ENCODE data around the gene HDLBP.

HDLBP gene

DNA sequence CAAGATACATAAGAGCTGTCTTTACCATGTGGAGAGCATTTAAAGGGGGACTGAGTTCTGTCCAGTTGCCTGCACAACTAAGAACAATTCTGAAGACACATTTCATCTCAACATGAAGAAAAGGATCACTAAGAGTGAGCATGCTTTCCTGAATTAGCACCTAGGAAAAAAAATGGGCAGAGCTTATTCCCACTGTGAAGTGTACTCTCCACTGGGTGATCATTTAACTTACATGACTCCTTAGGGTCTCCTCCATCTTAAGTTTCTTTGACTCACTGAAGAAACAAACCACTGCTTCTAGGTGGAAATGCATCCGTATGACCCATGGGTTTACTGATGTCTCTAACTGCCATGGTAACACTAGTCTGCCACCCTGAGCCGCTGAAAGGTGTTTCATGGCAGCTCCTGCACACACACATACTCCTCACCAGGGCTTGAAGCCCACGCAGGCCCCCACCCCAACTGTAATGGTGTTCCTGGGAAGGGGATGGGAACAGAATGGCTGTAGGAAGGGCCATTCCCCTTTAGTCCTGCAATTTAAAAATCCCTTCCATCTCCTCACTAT, 27.1 kb downstream of the HDLBP start:
- no peak overlapping the region for H2BK5ac ChIP-seq (ENCODE audit: low read length)
- H4K8ac ChIP-seq (ENCODE audit: low read depth, low read length) = no peak overlapping the region
- no peak overlapping the region for H2BK12ac ChIP-seq (ENCODE audit: low read length)
- H3K18ac ChIP-seq (ENCODE audit: low read length) = no peak overlapping the region
- H3K36me3 ChIP-seq (replicated peaks in 1 of 2; ENCODE audit: control insufficient read depth in 2 of 2, insufficient read depth in 2 of 2, low read length in 2 of 2) = peaks cover 0 to 8% of the 10 kb centered on the region in 2 donors
- H3K4ac ChIP-seq (ENCODE audit: low read length) = no peak overlapping the region
- H3K4me2 ChIP-seq (ENCODE audit: insufficient read depth, low read length, poor library complexity, severe bottlenecking) = no peak overlapping the region
- peaks cover 7% of the 10 kb centered on the region for H3K79me1 ChIP-seq (ENCODE audit: low read depth, low read length)
- no peak overlapping the region for H2AK5ac ChIP-seq (ENCODE audit: low read depth, low read length)
- no peak overlapping the region for H3K23ac ChIP-seq (ENCODE audit: low read depth, low read length, poor library complexity)
- no peak overlapping the region for H4K91ac ChIP-seq (ENCODE audit: low read depth, low read length, poor library complexity)
- H3K9ac ChIP-seq (ENCODE audit: low read depth, low read length, poor library complexity) = no peak overlapping the region
- no peak overlapping the region for H3K27ac ChIP-seq (replicated peaks; ENCODE audit: low read length)
- H3K4me1 ChIP-seq (ENCODE audit: control insufficient read depth in 2 of 2, insufficient read depth in 1 of 2, low read depth in 1 of 2, low read length in 2 of 2) = no peaks in the 10 kb centered on the region
- H3K4me3 ChIP-seq (ENCODE audit: low read length in 2 of 2) = no peak overlapping the region
- no peaks in the 10 kb centered on the region for H3K27me3 ChIP-seq (ENCODE audit: control insufficient read depth in 3 of 3, insufficient read depth in 3 of 3, low read depth in 1 of 3, low read length in 3 of 3)
- no peak for DNase-seq (ENCODE audit: low spot score)
- H2BK120ac ChIP-seq (ENCODE audit: low read depth, low read length) = no peak overlapping the region
- no peak overlapping the region for H2BK15ac ChIP-seq (ENCODE audit: low read length)
- H2AFZ ChIP-seq (ENCODE audit: low read length) = no peak overlapping the region
- H3K14ac ChIP-seq (ENCODE audit: low read length) = no peak overlapping the region
- no CpG with 5 or more reads among the region's 3 CpGs for whole genome bisulfite sequencing, 2 donors (ENCODE audit: extremely low coverage in 2 of 2, insufficient read length in 2 of 2, insufficient replicate concordance in 1 of 2)
- H3K9me3 ChIP-seq (replicated peaks in 1 of 2; ENCODE audit: control insufficient read depth in 2 of 2, insufficient read depth in 1 of 2, low read depth in 1 of 2, low read length in 2 of 2) = no peaks in the 10 kb centered on the region

DNA sequence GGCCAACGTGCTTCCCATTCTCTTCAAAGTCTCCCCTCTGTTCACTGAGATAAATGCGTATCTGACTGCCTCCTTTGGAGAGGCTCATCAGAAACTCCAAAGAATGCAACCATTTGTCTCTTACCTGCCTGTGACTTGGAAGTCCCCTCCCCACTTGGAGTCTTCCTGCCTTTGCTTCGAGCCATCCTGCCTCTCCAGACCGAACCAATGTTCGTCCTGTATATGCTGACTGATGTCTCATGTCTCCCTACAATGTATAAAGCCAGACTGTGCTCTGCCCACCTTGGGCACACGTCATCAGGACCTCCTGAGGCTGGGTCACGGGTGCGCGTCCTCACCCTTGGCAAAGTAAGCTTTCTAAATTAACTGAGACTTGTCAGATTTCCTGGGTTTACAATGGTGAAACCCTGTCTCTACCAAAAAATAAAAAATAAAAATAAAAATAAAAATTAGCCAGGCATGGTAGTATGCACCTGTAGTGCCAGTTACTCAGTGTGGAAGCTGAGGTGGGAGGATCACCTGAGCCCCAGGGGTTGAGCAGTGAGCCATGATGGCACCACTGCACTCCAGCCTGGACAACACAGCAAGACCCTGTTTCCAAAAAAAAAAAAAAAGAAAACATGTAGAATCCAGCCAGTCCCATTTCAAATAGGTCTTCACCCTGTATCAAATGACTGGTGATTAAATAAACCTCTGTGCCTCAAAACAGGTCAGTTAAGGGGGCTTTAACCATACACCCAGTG, 29.0 kb downstream of the HDLBP start:
- Histone ChIP-seq H3K9ac (ENCODE audit: low read depth, low read length, poor library complexity) (no peak overlapping the region), H3K4me3 (ENCODE audit: low read length in 2 of 2) (no peak overlapping the region), H3K4ac (ENCODE audit: low read length) (no peak overlapping the region), H2BK12ac (ENCODE audit: low read length) (no peak overlapping the region), H3K27me3 (ENCODE audit: control insufficient read depth in 3 of 3, insufficient read depth in 3 of 3, low read depth in 1 of 3, low read length in 3 of 3) (no peaks in the 10 kb centered on the region), H3K23ac (ENCODE audit: low read depth, low read length, poor library complexity) (no peak overlapping the region), H3K4me1 (ENCODE audit: control insufficient read depth in 2 of 2, insufficient read depth in 1 of 2, low read depth in 1 of 2, low read length in 2 of 2) (no peaks in the 10 kb centered on the region), H3K14ac (ENCODE audit: low read length) (no peak overlapping the region), H3K18ac (ENCODE audit: low read length) (no peak overlapping the region), H2BK15ac (ENCODE audit: low read length) (no peak overlapping the region), H3K36me3 (replicated peaks in 1 of 2; ENCODE audit: control insufficient read depth in 2 of 2, insufficient read depth in 2 of 2, low read length in 2 of 2) (peaks cover 0 to 8% of the 10 kb centered on the region in 2 donors), H3K9me3 (replicated peaks in 1 of 2; ENCODE audit: control insufficient read depth in 2 of 2, insufficient read depth in 1 of 2, low read depth in 1 of 2, low read length in 2 of 2) (no peaks in the 10 kb centered on the region), H4K8ac (ENCODE audit: low read depth, low read length) (no peak overlapping the region), H2BK5ac (ENCODE audit: low read length) (no peak overlapping the region), H3K79me1 (ENCODE audit: low read depth, low read length) (no peaks in the 10 kb centered on the region), H3K27ac (replicated peaks; ENCODE audit: low read length) (no peak overlapping the region), H2BK120ac (ENCODE audit: low read depth, low read length) (no peak overlapping the region), H2AFZ (ENCODE audit: low read length) (no peak overlapping the region), H2AK5ac (ENCODE audit: low read depth, low read length) (no peak overlapping the region), H3K4me2 (ENCODE audit: insufficient read depth, low read length, poor library complexity, severe bottlenecking) (no peak overlapping the region), H4K91ac (ENCODE audit: low read depth, low read length, poor library complexity) (no peak overlapping the region)
- no peak for DNase-seq (ENCODE audit: low spot score)
- WGBS, 2 donors (ENCODE audit: extremely low coverage in 2 of 2, insufficient read length in 2 of 2, insufficient replicate concordance in 1 of 2) = no CpG with 5 or more reads among the region's 9 CpGs

DNA sequence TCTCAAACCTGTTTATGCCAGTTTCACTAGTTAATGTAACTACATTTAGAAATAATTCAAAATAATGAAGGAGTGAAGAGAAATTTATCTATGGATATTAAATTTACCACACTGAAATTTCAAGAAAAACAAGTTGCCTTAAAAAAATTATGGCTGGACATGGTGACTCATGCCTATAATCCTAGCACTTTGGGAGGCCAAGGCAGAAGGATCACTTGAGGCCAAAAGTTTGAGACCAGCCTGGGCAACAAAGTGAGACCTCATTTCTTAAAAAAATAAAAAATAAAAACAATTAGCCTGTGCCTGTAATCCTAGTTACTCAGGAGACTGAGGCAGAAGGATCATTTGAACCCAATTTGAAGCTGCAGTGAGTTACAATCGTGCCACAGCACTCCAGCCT, 29.9 kb downstream of the HDLBP start:
- Histone ChIP-seq H3K79me1 (ENCODE audit: low read depth, low read length) (no peaks in the 10 kb centered on the region), H2BK120ac (ENCODE audit: low read depth, low read length) (no peak overlapping the region), H3K14ac (ENCODE audit: low read length) (no peak overlapping the region), H3K4me1 (ENCODE audit: control insufficient read depth in 2 of 2, insufficient read depth in 1 of 2, low read depth in 1 of 2, low read length in 2 of 2) (no peaks in the 10 kb centered on the region), H2AK5ac (ENCODE audit: low read depth, low read length) (no peak overlapping the region), H3K36me3 (replicated peaks in 1 of 2; ENCODE audit: control insufficient read depth in 2 of 2, insufficient read depth in 2 of 2, low read length in 2 of 2) (peaks cover 0 to 8% of the 10 kb centered on the region in 2 donors), H2BK5ac (ENCODE audit: low read length) (no peak overlapping the region), H4K8ac (ENCODE audit: low read depth, low read length) (no peak overlapping the region), H3K27me3 (ENCODE audit: control insufficient read depth in 3 of 3, insufficient read depth in 3 of 3, low read depth in 1 of 3, low read length in 3 of 3) (no peaks in the 10 kb centered on the region), H2BK12ac (ENCODE audit: low read length) (no peak overlapping the region), H3K9me3 (replicated peaks in 1 of 2; ENCODE audit: control insufficient read depth in 2 of 2, insufficient read depth in 1 of 2, low read depth in 1 of 2, low read length in 2 of 2) (no peaks in the 10 kb centered on the region), H4K91ac (ENCODE audit: low read depth, low read length, poor library complexity) (no peak overlapping the region), H3K27ac (replicated peaks; ENCODE audit: low read length) (no peak overlapping the region), H3K18ac (ENCODE audit: low read length) (no peak overlapping the region), H3K4me3 (ENCODE audit: low read length in 2 of 2) (no peak overlapping the region), H3K4me2 (ENCODE audit: insufficient read depth, low read length, poor library complexity, severe bottlenecking) (no peak overlapping the region), H3K23ac (ENCODE audit: low read depth, low read length, poor library complexity) (no peak overlapping the region), H3K4ac (ENCODE audit: low read length) (no peak overlapping the region), H2BK15ac (ENCODE audit: low read length) (no peak overlapping the region), H2AFZ (ENCODE audit: low read length) (no peak overlapping the region), H3K9ac (ENCODE audit: low read depth, low read length, poor library complexity) (no peak overlapping the region)
- no CpG with 5 or more reads among the region's 1 CpG for WGBS, 2 donors (ENCODE audit: extremely low coverage in 2 of 2, insufficient read length in 2 of 2, insufficient replicate concordance in 1 of 2)
- no peak for DNase-seq (ENCODE audit: low spot score)

DNA sequence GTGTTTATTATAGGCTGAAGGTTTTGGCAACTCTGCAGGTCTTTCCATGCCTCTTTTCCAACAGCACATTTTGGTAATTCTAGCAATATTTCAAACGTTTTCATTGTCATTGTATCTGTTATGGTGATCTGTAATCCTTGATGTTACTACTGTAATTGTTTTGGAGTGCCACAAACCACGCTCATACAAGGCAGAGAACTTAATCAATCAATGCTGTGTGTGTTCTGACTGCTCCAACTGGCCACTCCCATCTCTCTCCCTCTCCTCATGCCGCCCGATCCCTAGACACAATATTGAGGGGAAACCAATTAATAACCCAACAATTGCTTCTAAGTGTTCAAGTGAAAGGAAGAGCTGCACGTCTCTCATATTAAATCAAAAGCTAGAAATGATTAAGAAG, 32.9 kb downstream of the HDLBP start:
- Histone ChIP-seq H3K23ac (ENCODE audit: low read depth, low read length, poor library complexity) (no peak overlapping the region), H3K4me2 (ENCODE audit: insufficient read depth, low read length, poor library complexity, severe bottlenecking) (no peak overlapping the region), H2AK5ac (ENCODE audit: low read depth, low read length) (no peak overlapping the region), H3K27ac (replicated peaks; ENCODE audit: low read length) (no peak overlapping the region), H3K36me3 (replicated peaks in 1 of 2; ENCODE audit: control insufficient read depth in 2 of 2, insufficient read depth in 2 of 2, low read length in 2 of 2) (peaks cover 0 to 5% of the 10 kb centered on the region in 2 donors), H3K14ac (ENCODE audit: low read length) (no peak overlapping the region), H3K27me3 (ENCODE audit: control insufficient read depth in 3 of 3, insufficient read depth in 3 of 3, low read depth in 1 of 3, low read length in 3 of 3) (no peaks in the 10 kb centered on the region), H3K18ac (ENCODE audit: low read length) (no peak overlapping the region), H3K4ac (ENCODE audit: low read length) (no peak overlapping the region), H2BK15ac (ENCODE audit: low read length) (no peak overlapping the region), H3K9me3 (replicated peaks in 1 of 2; ENCODE audit: control insufficient read depth in 2 of 2, insufficient read depth in 1 of 2, low read depth in 1 of 2, low read length in 2 of 2) (no peaks in the 10 kb centered on the region), H4K91ac (ENCODE audit: low read depth, low read length, poor library complexity) (no peak overlapping the region), H2BK5ac (ENCODE audit: low read length) (no peak overlapping the region), H2AFZ (ENCODE audit: low read length) (no peak overlapping the region), H3K4me1 (ENCODE audit: control insufficient read depth in 2 of 2, insufficient read depth in 1 of 2, low read depth in 1 of 2, low read length in 2 of 2) (peaks cover 0 to 6% of the 10 kb centered on the region in 2 donors), H3K4me3 (ENCODE audit: low read length in 2 of 2) (no peak overlapping the region), H3K9ac (ENCODE audit: low read depth, low read length, poor library complexity) (no peak overlapping the region), H3K79me1 (ENCODE audit: low read depth, low read length) (peaks cover 2% of the 10 kb centered on the region), H2BK12ac (ENCODE audit: low read length) (no peak overlapping the region), H4K8ac (ENCODE audit: low read depth, low read length) (no peak overlapping the region), H2BK120ac (ENCODE audit: low read depth, low read length) (no peak overlapping the region)
- no CpG with 5 or more reads among the region's 5 CpGs for WGBS, 2 donors (ENCODE audit: extremely low coverage in 2 of 2, insufficient read length in 2 of 2, insufficient replicate concordance in 1 of 2)
- no peak for DNase-seq (ENCODE audit: low spot score)
